Endodermal cell (in vitro differentiated cells): Measurements from ENCODE around the gene SLC39A13. TPM values are rescaled to one million over a fixed set of nuclear protein-coding genes. Genes with fewer than 3 reads are reported as not detected.

Source experiments
- DNase-seq: peaks from one replicate; pipeline ENCODE4 v3.0.0-alpha.2; 2017
- H3K27ac ChIP-seq: 2 replicates; pipeline ENCODE4 v1.5.1; 2013; ENCODE audit warnings: mild to moderate bottlenecking, low read depth, low read length, moderate library complexity
- H3K27me3 ChIP-seq: 2 replicates; pipeline ENCODE4 v1.6.1; 2013; ENCODE audit warnings: mild to moderate bottlenecking, low read length, moderate library complexity; ENCODE audit not compliant: insufficient read depth, control insufficient read depth, poor library complexity, severe bottlenecking
- H3K36me3 ChIP-seq: 2 replicates; pipeline ENCODE4 v1.7.0; 2013; ENCODE audit warnings: mild to moderate bottlenecking, low read length, moderate library complexity; ENCODE audit not compliant: control insufficient read depth, insufficient read depth
- H3K4me1 ChIP-seq: one replicate; pipeline ENCODE4 v1.7.0; 2013; ENCODE audit warnings: low read length; ENCODE audit not compliant: control insufficient read depth, insufficient read depth
- H3K4me3 ChIP-seq: 2 replicates; pipeline ENCODE4 v1.5.1; 2013; ENCODE audit warnings: mild to moderate bottlenecking, low read length, moderate library complexity
- H3K9ac ChIP-seq: 2 replicates; pipeline ENCODE4 v1.6.1; 2013; ENCODE audit warnings: mild to moderate bottlenecking, low read length, moderate library complexity; ENCODE audit not compliant: poor library complexity, severe bottlenecking; ENCODE audit errors: extremely low read depth
- H3K9me3 ChIP-seq: 2 replicates; pipeline ENCODE4 v1.6.1; 2013; ENCODE audit warnings: mild to moderate bottlenecking, low read length, moderate library complexity; ENCODE audit not compliant: control insufficient read depth
- H3K27ac Mint-ChIP-seq: 2 replicates; pipeline ENCODE4 v1.8.0; 2020; ENCODE audit warnings: mixed read lengths
- H3K27me3 Mint-ChIP-seq: 2 replicates; pipeline ENCODE4 v1.8.0; 2021; ENCODE audit warnings: mild to moderate bottlenecking, mixed read lengths; ENCODE audit not compliant: insufficient read depth
- H3K36me3 Mint-ChIP-seq: 2 replicates; pipeline ENCODE4 v1.8.0; 2020; ENCODE audit warnings: low read depth, mixed read lengths
- H3K4me1 Mint-ChIP-seq: 2 replicates; pipeline ENCODE4 v1.8.0; 2020; ENCODE audit warnings: mixed read lengths
- H3K4me3 Mint-ChIP-seq: 2 replicates; pipeline ENCODE4 v1.8.0; 2020; ENCODE audit warnings: mild to moderate bottlenecking, moderate library complexity, mixed read lengths
- H3K9me3 Mint-ChIP-seq: 2 replicates; pipeline ENCODE4 v1.8.0; 2020; ENCODE audit warnings: mild to moderate bottlenecking, mixed read lengths
- WGBS, 2 experiments: methylation state at CpG; one replicate each; pipeline versions ENCODE4 v1.1.5 to v1.1.7; 2013; ENCODE audit warnings: missing lambda C conversion rate in 2 of 2, mixed read lengths in 1 of 2; ENCODE audit not compliant: insufficient coverage in 1 of 2, insufficient read length in 1 of 2; 5-methylcytosine and 5-hydroxymethylcytosine counted together
- total RNA-seq, 2 donors: library from RNA; stranded (reverse); fragmentation: NEBNext Ultra II Directional in 1 of 2; extraction: Animal tissue kit (Norgen Biotek cat#: 25700) in 1 of 2; gene quantifications; 2 replicates in 1 of 2; 3 replicates in 1 of 2; pipeline ENCODE4 v1.2.1, GENCODE V29; 2021
- TF ChIP-seq, protein P1 (sequence below): fragments of 200-600 bp; sonication (generic); conservative IDR thresholded peaks from 2 replicates; pipeline ENCODE4 v1.5.0; 2021; ENCODE audit warnings: antibody characterized with exemption, mild to moderate bottlenecking

The SLC39A13 gene
- total RNA-seq, 2 donors from 2014 or later: 34.7 to 40.4 TPM

GRCh38 chr11:47446833-47447232 is 38.4 kb downstream of the SLC39A13 start:
- Mint-ChIP-seq H3K27ac (no peak overlapping the region), H3K4me1 (no peaks in the 10 kb centered on the region), H3K27me3 (no peaks in the 10 kb centered on the region), H3K36me3 (peaks cover 1% of the 10 kb centered on the region), H3K4me3 (no peak overlapping the region), H3K9me3 (no peaks in the 10 kb centered on the region)
- WGBS, 2 experiments: 92 to 95% methylated on average over 6 to 9 of the region's 9 CpGs
- H3K9me3 ChIP-seq: no peaks in the 10 kb centered on the region
- H3K27me3 ChIP-seq: no peaks in the 10 kb centered on the region
- no peak overlapping the region for H3K4me3 ChIP-seq
- no peak overlapping the region for H3K27ac ChIP-seq
- DNase-seq: peak; percentile 50
- H3K4me1 ChIP-seq: no peaks in the 10 kb centered on the region
- TF ChIP-seq, protein P1, sequence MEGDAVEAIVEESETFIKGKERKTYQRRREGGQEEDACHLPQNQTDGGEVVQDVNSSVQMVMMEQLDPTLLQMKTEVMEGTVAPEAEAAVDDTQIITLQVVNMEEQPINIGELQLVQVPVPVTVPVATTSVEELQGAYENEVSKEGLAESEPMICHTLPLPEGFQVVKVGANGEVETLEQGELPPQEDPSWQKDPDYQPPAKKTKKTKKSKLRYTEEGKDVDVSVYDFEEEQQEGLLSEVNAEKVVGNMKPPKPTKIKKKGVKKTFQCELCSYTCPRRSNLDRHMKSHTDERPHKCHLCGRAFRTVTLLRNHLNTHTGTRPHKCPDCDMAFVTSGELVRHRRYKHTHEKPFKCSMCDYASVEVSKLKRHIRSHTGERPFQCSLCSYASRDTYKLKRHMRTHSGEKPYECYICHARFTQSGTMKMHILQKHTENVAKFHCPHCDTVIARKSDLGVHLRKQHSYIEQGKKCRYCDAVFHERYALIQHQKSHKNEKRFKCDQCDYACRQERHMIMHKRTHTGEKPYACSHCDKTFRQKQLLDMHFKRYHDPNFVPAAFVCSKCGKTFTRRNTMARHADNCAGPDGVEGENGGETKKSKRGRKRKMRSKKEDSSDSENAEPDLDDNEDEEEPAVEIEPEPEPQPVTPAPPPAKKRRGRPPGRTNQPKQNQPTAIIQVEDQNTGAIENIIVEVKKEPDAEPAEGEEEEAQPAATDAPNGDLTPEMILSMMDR: no peak
- H3K9ac ChIP-seq: no peak overlapping the region
- H3K36me3 ChIP-seq: no peaks in the 10 kb centered on the region

GRCh38 chr11:47447906-47448305 is 39.5 kb downstream of the SLC39A13 start:
- Mint-ChIP-seq H3K4me1 (no peaks in the 10 kb centered on the region), H3K27me3 (no peaks in the 10 kb centered on the region), H3K4me3 (no peak overlapping the region), H3K9me3 (no peaks in the 10 kb centered on the region), H3K36me3 (peaks cover 1% of the 10 kb centered on the region), H3K27ac (no peak overlapping the region)
- Histone ChIP-seq H3K9me3 (no peaks in the 10 kb centered on the region), H3K4me3 (no peak overlapping the region), H3K27ac (no peak overlapping the region), H3K27me3 (no peaks in the 10 kb centered on the region), H3K4me1 (no peaks in the 10 kb centered on the region), H3K36me3 (no peaks in the 10 kb centered on the region), H3K9ac (no peak overlapping the region)
- 90 to 96% methylated on average over 12 of the region's 12 CpGs for WGBS, 2 experiments
- TF ChIP-seq, protein P1: no peak
- no peak for DNase-seq

DNA sequence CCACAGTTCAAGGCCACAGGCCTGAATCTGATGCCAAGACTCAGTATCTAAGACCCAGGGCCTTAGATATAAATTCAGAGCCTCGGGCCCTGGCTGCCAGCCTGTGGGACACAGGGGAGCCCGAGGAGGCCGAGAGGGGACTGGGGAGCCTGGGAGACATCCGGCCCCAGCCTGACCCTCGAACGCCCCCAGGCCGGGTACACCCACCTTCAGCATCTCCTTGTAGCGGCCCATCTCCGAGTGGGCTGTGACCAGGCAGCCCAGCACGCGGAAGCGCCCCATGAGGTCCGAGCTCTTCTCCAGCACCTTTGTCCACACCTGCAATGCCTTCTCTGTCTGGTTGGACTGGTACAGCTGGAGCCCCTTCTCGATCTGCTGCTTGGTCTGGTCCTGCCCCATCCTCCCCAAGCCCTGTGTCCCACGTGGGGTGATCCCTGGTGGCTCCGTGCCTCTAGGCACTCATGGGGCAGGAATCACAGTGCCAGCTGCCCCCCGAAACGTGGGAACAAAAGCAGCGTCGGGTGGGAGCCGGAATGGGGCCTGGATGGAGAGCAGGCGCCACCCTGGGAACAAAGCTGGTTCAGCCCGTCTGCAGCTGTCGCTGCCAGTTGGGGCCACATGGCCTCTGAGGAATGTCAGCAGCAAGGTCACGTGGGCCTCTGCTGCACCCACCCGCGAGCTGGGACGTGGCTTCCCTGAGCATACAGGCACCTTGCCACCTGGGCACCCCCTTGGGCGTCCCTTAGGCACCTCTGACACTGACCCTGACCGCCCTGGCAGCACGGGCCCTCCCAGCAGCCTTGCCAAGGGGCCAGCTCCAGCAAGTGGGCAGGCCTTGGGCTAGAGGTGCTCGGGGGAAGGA is 40.4 kb downstream of the SLC39A13 start, which contains the start of gene RAPSN:
Gene RAPSN, minus strand, starts transcription at position 571 of the 862 bp plus-strand sequence. Its CDS starts 172 bp downstream, at position 399.
- Mint-ChIP-seq H3K9me3 (no peaks in the 10 kb centered on the region), H3K4me1 (no peaks in the 10 kb centered on the region), H3K36me3 (peaks cover 4% of the 10 kb centered on the region), H3K27me3 (no peaks in the 10 kb centered on the region), H3K4me3 (no peak within 1 kb of the TSS), H3K27ac (no peak within 1 kb of the TSS)
- no peaks in the 10 kb centered on the region for H3K4me1 ChIP-seq
- no peaks in the 10 kb centered on the region for H3K27me3 ChIP-seq
- H3K4me3 ChIP-seq: no peak within 1 kb of the TSS
- H3K27ac ChIP-seq: no peak within 1 kb of the TSS
- TF ChIP-seq, protein P1: no peak
- no peaks in the 10 kb centered on the region for H3K9me3 ChIP-seq
- DNase-seq: no peak
- WGBS, 2 experiments: 92 to 94% methylated on average over 11 to 32 of the region's 32 CpGs
- H3K9ac ChIP-seq: no peak within 1 kb of the TSS
- H3K36me3 ChIP-seq: no peaks in the 10 kb centered on the region
